ENCODE data around the gene RRAGB.
"Not testable (repeated sequence)": the region's sequence is repeated elsewhere in the genome, so short reads cannot be mapped to it uniquely, and the experiment has no call there.

The RRAGB gene

GRCh38 chrX:55774419-55774818 is 56.9 kb downstream of the RRAGB start:
- FAIRE-seq: not testable (repeated sequence)

- no peak for FAIRE-seq
Observed at GRCh38 chrX:55777596-55777995, 60.0 kb downstream of the RRAGB start.

GRCh38 chrX:55778322-55778721 is 60.8 kb downstream of the RRAGB start:
- no peak for FAIRE-seq

GRCh38 chrX:55783723-55784122 is 66.2 kb downstream of the RRAGB start:
- no peak for FAIRE-seq

- FAIRE-seq: no peak
Observed at GRCh38 chrX:55787063-55787462, 69.5 kb downstream of the RRAGB start.

GRCh38 chrX:55787727-55788126 is 70.2 kb downstream of the RRAGB start:
- FAIRE-seq: no peak

GRCh38 chrX:55794405-55794804 is 76.9 kb downstream of the RRAGB start:
- no peak for FAIRE-seq

GRCh38 chrX:55796496-55796895 is 78.9 kb downstream of the RRAGB start:
- no peak for FAIRE-seq

- FAIRE-seq: no peak
Observed at GRCh38 chrX:55801811-55802210, 84.3 kb downstream of the RRAGB start.

Measured in TTC549 (cell line).